Bronchial epithelial cell (primary cell): ENCODE measurements around the gene TMEM47. TPM values are rescaled to one million over a fixed set of nuclear protein-coding genes. Genes with fewer than 3 reads are reported as not detected.
A peak's percentile ranks its signal among the peaks of the same experiment; 100 is the strongest.

ENCODE experiments used
- DNase-seq: peaks from one replicate; pipeline ENCODE4 v3.0.0-alpha.2; 2010; ENCODE audit warnings: low read depth
- FAIRE-seq: peaks from 2 replicates; lab custom pipeline; 2011; peaks lifted over from hg19 to GRCh38; lab: Jason Lieb, UNC
- H3K27me3 ChIP-seq: 2 replicates; pipeline ENCODE4 v1.5.1; 2011; ENCODE audit warnings: low read length; ENCODE audit not compliant: control insufficient read depth, insufficient read depth
- H3K36me3 ChIP-seq: 2 replicates; pipeline ENCODE4 v1.5.1; 2011; ENCODE audit warnings: low read length; ENCODE audit not compliant: control insufficient read depth, insufficient read depth
- H3K4me3 ChIP-seq: 2 replicates; pipeline ENCODE4 v1.5.1; 2011; ENCODE audit warnings: mild to moderate bottlenecking, low read depth, low read length, control low read depth
- total RNA-seq: library from RNA; depleted of rRNA; stranded (reverse); fragments of >200 nt; gene quantifications from 2 replicates; pipeline ENCODE4 v1.2.1, GENCODE V29; 2014
- TF ChIP-seq, protein P1 (sequence below): IDR thresholded peaks from 2 replicates; pipeline ENCODE4 v1.5.1; 2011; ENCODE audit warnings: mild to moderate bottlenecking, moderate library complexity, low read length, control low read depth, inconsistent platforms; ENCODE audit not compliant: insufficient read depth, severe bottlenecking

Gene TMEM47
- total RNA-seq, 1 donor from 2014 or later: 12.4 TPM

DNA sequence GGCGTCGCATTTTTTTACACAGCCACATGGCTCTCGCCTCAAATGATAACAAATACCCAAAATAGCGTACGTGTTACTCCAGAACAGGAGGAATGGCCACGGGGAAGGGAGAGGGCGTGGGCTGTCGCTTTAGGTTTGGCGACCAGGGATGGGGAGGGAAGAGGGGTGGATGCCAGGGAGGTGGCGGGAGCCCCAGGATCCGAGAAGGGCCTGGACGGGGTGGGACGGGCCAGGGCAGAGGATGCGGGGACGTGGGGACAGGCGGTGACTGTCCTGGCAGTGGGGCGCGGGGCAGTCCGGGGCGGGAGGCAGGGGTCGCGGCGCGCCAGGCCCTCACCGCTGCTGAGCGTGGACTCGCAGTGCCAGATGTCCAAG is 631 bp downstream of the TMEM47 start:
- TF ChIP-seq, protein P1, sequence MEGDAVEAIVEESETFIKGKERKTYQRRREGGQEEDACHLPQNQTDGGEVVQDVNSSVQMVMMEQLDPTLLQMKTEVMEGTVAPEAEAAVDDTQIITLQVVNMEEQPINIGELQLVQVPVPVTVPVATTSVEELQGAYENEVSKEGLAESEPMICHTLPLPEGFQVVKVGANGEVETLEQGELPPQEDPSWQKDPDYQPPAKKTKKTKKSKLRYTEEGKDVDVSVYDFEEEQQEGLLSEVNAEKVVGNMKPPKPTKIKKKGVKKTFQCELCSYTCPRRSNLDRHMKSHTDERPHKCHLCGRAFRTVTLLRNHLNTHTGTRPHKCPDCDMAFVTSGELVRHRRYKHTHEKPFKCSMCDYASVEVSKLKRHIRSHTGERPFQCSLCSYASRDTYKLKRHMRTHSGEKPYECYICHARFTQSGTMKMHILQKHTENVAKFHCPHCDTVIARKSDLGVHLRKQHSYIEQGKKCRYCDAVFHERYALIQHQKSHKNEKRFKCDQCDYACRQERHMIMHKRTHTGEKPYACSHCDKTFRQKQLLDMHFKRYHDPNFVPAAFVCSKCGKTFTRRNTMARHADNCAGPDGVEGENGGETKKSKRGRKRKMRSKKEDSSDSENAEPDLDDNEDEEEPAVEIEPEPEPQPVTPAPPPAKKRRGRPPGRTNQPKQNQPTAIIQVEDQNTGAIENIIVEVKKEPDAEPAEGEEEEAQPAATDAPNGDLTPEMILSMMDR: no peak
- FAIRE-seq (no peak), DNase-seq (no peak)
- peaks cover 4% of the 10 kb centered on the region for H3K27me3 ChIP-seq
- peak overlapping the region; percentile 41 for H3K4me3 ChIP-seq
- H3K36me3 ChIP-seq: no peaks in the 10 kb centered on the region

DNA sequence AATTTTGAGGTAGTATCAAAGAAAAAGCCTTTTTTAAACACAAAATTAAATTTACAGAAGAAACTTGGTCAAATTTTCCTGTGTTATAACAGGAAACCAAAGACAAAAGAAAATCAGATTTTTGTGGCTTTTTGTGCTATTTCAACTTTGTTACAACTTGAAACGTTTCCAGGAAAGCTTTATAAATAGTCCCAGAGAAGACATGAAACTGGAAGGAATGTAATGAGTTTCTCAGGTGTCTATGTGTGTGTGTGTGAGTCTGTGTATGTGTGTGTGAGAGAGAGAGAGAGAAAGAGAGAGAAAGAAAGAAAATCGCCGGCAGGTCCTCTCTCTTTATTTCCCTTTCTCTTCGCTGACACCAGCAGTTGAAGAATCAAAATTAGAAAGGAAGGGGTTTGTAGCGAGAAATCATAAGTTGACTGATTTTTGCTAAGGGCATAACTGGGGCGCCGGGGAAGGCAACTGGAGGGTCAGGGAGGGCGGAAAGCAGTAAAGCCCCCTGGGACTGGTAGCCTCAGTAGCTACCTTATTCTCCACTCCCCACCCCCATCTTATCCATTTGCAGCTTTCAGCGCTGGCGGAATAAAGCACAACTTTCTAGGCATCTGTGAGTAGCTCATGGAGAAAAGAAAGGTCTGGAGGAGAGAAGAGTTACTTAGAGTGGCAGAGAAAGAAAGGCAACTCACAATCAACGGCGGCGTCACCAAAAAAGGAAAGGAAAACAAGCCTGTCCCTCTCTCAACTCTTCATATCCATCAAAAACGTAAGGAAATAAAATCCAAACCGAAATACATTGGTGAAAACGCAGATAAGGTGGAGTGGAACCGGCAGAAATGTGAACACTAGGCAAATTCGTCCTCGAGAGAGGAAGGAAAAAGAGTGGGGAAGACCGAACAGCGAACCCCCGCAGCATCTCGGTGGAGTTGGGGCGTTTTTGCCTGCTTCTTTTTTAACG is 1.3 kb downstream of the TMEM47 start:
- FAIRE-seq: no peak

DNA sequence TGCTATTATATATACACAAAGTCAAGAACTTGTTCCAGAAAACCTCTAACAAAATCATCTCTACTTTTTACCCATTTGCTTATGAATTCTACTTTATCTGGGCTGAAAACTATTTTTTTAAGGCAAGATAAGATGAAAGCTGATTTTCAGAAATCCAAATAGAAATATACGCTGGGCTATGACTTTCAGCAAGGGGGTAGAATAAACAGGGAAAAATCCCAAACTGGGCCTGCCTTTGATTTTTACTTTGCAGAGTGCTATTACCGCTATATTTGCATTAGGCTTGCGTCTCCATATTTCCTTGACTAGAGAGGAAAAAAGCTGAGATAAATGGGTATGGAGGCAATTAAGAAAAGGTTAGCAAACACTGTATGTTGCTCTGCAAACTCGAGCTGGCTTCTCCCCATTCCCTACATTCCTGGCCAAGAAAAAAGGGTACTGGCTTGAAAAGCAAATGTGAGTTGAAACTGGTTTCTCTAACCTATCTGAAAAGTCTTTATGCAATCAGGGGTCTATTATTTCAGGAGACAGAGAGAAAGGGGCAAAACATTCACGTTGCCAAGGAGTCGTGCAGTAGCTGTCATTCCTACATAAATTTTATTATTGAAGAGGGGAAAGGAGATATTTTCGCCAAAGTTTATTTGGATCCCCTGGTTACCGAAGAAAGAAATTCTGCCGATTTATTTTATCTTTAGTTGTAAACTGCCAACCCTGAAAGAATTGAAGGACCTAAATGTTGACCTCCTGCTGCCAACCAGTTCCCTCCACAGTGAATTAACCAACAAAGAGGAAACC is 2.2 kb downstream of the TMEM47 start:
- DNase-seq: no peak
- H3K36me3 ChIP-seq: no peaks in the 10 kb centered on the region
- TF ChIP-seq, protein P1: no peak
- H3K27me3 ChIP-seq: peaks cover 4% of the 10 kb centered on the region
- FAIRE-seq: no peak
- no peak overlapping the region for H3K4me3 ChIP-seq

More for the DNA sequence above, 1.3 kb downstream of the TMEM47 start:
- TF ChIP-seq, protein P1: no peak
- H3K27me3 ChIP-seq: peaks cover 4% of the 10 kb centered on the region
- DNase-seq: no peak
- H3K36me3 ChIP-seq: no peaks in the 10 kb centered on the region
- H3K4me3 ChIP-seq: peak overlapping the region; percentile 41

DNA sequence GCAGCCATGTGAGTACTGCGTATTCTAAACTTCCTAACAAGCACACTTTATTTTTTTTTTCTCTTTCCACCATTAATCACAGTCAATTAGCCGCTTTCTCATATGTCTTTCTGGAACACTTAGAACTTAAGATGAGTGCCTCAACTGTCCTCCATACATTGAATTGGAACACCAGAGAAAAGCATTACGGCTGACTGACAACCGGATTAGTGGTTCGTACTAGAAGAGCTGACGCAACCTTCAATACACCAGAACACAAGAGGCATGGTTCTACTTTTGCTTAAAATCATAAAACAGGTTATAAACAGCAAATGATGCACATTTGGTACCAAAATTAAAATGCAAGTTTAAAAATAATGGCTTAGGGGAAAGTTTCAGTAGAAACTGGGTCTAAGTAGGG is 3.3 kb downstream of the TMEM47 start:
- no peak overlapping the region for H3K4me3 ChIP-seq
- peaks cover 4% of the 10 kb centered on the region for H3K27me3 ChIP-seq
- FAIRE-seq: no peak
- TF ChIP-seq, protein P1: no peak
- peak; percentile 0 for DNase-seq
- H3K36me3 ChIP-seq: no peaks in the 10 kb centered on the region

DNA sequence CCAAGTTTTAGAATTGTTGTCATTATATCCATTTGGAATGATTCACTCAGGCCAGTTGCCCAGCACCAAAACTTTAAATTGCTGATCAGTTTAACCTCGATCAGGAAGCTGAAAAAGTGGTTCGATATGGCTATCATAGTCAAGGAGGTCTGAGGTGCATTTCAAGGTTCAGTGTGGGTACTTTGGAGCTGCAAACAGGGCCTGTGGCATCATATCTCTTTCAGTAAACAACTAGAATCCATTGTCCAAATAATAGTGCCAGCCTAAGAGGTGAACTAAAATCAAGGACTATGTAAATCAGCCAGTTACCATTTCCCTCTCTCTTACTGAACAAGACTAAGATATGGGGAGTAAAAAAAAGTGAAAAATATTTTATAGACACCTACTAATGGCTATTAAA is 14.2 kb downstream of the TMEM47 start:
- no peak for FAIRE-seq

More for the DNA sequence above, 14.2 kb downstream of the TMEM47 start:
- no peak overlapping the region for H3K4me3 ChIP-seq
- H3K36me3 ChIP-seq: no peaks in the 10 kb centered on the region
- no peaks in the 10 kb centered on the region for H3K27me3 ChIP-seq
- DNase-seq: no peak
- TF ChIP-seq, protein P1: no peak
